H1 (cell line): ENCODE results near the gene A4GALT. TPM values are rescaled to one million over a fixed set of nuclear protein-coding genes. Genes with fewer than 3 reads are reported as not detected.
A peak's percentile ranks its signal among the peaks of the same experiment; 100 is the strongest.

Experiments used
- CTCF ChIA-PET: fragments of 300-600 bp; sonication (Branson Sonifier 250); formaldehyde crosslinking; loops from one replicate; lab custom pipeline; 2021; ENCODE audit not compliant: partially characterized antibody; lab: Charles Lee
- POLR2A ChIA-PET: fragments of 300-600 bp; sonication (Branson Sonifier 250); formaldehyde crosslinking; loops from one replicate; lab custom pipeline; 2021; ENCODE audit warnings: inconsistent platforms; ENCODE audit not compliant: partially characterized antibody; lab: Charles Lee
- DNase-seq, 2 experiments: peaks; one replicate each; pipeline versions ENCODE4 v3.0.0 to v3.0.0-alpha.2; 2010 to 2022; ENCODE audit warnings: low spot score in 2 of 2, low read depth in 1 of 2, mixed read lengths in 1 of 2
- FAIRE-seq: peaks from 2 replicates; lab custom pipeline; 2011; peaks lifted over from hg19 to GRCh38; lab: Jason Lieb, UNC
- H2AFZ ChIP-seq: 2 replicates; pipeline ENCODE4 v1.8.1; 2012; ENCODE audit warnings: low read length, inconsistent platforms
- H2AK5ac ChIP-seq: 2 replicates; pipeline ENCODE4 v1.6.1; 2013; ENCODE audit warnings: low read depth, low read length
- H2BK120ac ChIP-seq: replicated peaks from 2 replicates; pipeline ENCODE3; 2013; ENCODE audit warnings: low read depth, low read length, inconsistent platforms
- H2BK12ac ChIP-seq: 2 replicates; pipeline ENCODE4 v1.6.1; 2013; ENCODE audit warnings: low read depth, low read length
- H2BK15ac ChIP-seq: 2 replicates; pipeline ENCODE4 v1.6.1; 2013; ENCODE audit warnings: low read length
- H2BK20ac ChIP-seq: 2 replicates; pipeline ENCODE4 v1.6.1; 2013; ENCODE audit warnings: low read length
- H2BK5ac ChIP-seq: 2 replicates; pipeline ENCODE4 v1.6.1; 2013; ENCODE audit warnings: low read depth, low read length
- H3K14ac ChIP-seq: 2 replicates; pipeline ENCODE4 v1.6.1; 2013; ENCODE audit warnings: inconsistent platforms; ENCODE audit not compliant: insufficient read length
- H3K18ac ChIP-seq: 2 replicates; pipeline ENCODE4 v1.6.1; 2013; ENCODE audit warnings: low read length; ENCODE audit errors: extremely low read depth
- H3K23ac ChIP-seq: 2 replicates; pipeline ENCODE4 v1.6.1; 2013; ENCODE audit warnings: inconsistent platforms; ENCODE audit not compliant: insufficient read length
- H3K23me2 ChIP-seq: 2 replicates; pipeline ENCODE4 v1.6.1; 2013; ENCODE audit warnings: low read depth, low read length
- H3K27ac ChIP-seq: 2 replicates; pipeline ENCODE4 v1.6.1; 2011; ENCODE audit warnings: low read depth, low read length, inconsistent platforms
- H3K27me3 ChIP-seq, 4 experiments: replicated peaks in 1 of 4; 1 replicate in 1 of 4; 2 replicates in 3 of 4; pipeline versions ENCODE4 v1.6.1 to v1.8.1; 2011 to 2013; ENCODE audit warnings: low read length in 3 of 4, mild to moderate bottlenecking in 3 of 4, inconsistent platforms in 2 of 4, mixed read lengths in 2 of 4, moderate library complexity in 1 of 4; ENCODE audit not compliant: control insufficient read depth in 3 of 4, insufficient read depth in 3 of 4; ENCODE audit errors: extremely low read depth in 1 of 4
- H3K36me3 ChIP-seq, 4 experiments: 2 replicates each; pipeline versions ENCODE4 v1.6.1 to v1.8.1; 2011 to 2013; ENCODE audit warnings: mild to moderate bottlenecking in 4 of 4, low read length in 3 of 4, moderate library complexity in 2 of 4, control low read depth in 1 of 4, inconsistent platforms in 1 of 4; ENCODE audit not compliant: insufficient read depth in 4 of 4, control insufficient read depth in 2 of 4
- H3K4ac ChIP-seq: replicated peaks from 2 replicates; pipeline ENCODE3; 2013; ENCODE audit warnings: low read length, low read depth, mixed read lengths, inconsistent platforms; ENCODE audit not compliant: insufficient read length
- H3K4me1 ChIP-seq, 4 experiments: replicated peaks in 1 of 4; 1 replicate in 1 of 4; 2 replicates in 3 of 4; pipeline versions ENCODE4 v1.6.1 to v1.8.1; 2011 to 2013; ENCODE audit warnings: low read length in 3 of 4, inconsistent platforms in 2 of 4, mixed read lengths in 1 of 4; ENCODE audit not compliant: insufficient read depth in 4 of 4, control insufficient read depth in 3 of 4
- H3K4me2 ChIP-seq, 2 experiments: 2 replicates each; pipeline versions ENCODE4 v1.6.1 to v1.8.1; 2011 to 2013; ENCODE audit warnings: low read depth in 2 of 2, low read length in 2 of 2, control low read depth in 1 of 2, inconsistent platforms in 1 of 2, mild to moderate bottlenecking in 1 of 2; ENCODE audit not compliant: insufficient read depth in 1 of 2
- H3K4me3 ChIP-seq, 4 experiments: fragments of 200-600, 300-600 bp in 1 of 4; sonication (generic), shearing (Covaris generic), sonication (Bioruptor Twin) in 1 of 4; 2 replicates each; pipeline versions ENCODE4 v1.5.1 to v1.8.1; 2011 to 2016; ENCODE audit warnings: low read length in 4 of 4, low read depth in 3 of 4, control low read depth in 2 of 4, inconsistent platforms in 2 of 4, mild to moderate bottlenecking in 2 of 4, mixed read lengths in 1 of 4, moderate library complexity in 1 of 4; ENCODE audit not compliant: insufficient read depth in 2 of 4; ENCODE audit errors: extremely low read depth in 1 of 4
- H3K56ac ChIP-seq: replicated peaks from 2 replicates; pipeline ENCODE3; 2013; ENCODE audit warnings: low read depth, mild to moderate bottlenecking, mixed read lengths, low read length, inconsistent platforms; ENCODE audit not compliant: insufficient read length
- H3K79me1 ChIP-seq: 2 replicates; pipeline ENCODE4 v1.6.1; 2013; ENCODE audit warnings: low read depth, low read length, control low read depth
- H3K79me2 ChIP-seq, 2 experiments: 2 replicates each; pipeline versions ENCODE4 v1.6.1 to v1.8.1; 2012 to 2013; ENCODE audit warnings: low read length in 2 of 2, mild to moderate bottlenecking in 2 of 2, inconsistent platforms in 1 of 2; ENCODE audit not compliant: insufficient read depth in 2 of 2, control insufficient read depth in 1 of 2
- H3K9ac ChIP-seq, 4 experiments: replicated peaks in 1 of 4; 1 replicate in 1 of 4; 2 replicates in 3 of 4; pipeline versions ENCODE4 v1.6.1 to v1.8.1; 2011 to 2013; ENCODE audit warnings: low read depth in 3 of 4, low read length in 3 of 4, control low read depth in 2 of 4, mild to moderate bottlenecking in 2 of 4, moderate library complexity in 2 of 4, inconsistent platforms in 1 of 4; ENCODE audit errors: extremely low read depth in 1 of 4
- H3K9me3 ChIP-seq, 2 experiments: 2 replicates each; pipeline versions ENCODE4 v1.6.1 to v1.8.1; 2012 to 2013; ENCODE audit warnings: mild to moderate bottlenecking in 2 of 2, moderate library complexity in 2 of 2, control low read depth in 1 of 2, inconsistent platforms in 1 of 2, low read depth in 1 of 2, low read length in 1 of 2, mixed read lengths in 1 of 2; ENCODE audit not compliant: insufficient read depth in 2 of 2
- H4K20me1 ChIP-seq, 2 experiments: replicated peaks in 1 of 2; 2 replicates each; pipeline versions ENCODE3 to v1.8.1; 2011 to 2013; ENCODE audit warnings: inconsistent platforms in 2 of 2, low read length in 2 of 2, mild to moderate bottlenecking in 1 of 2; ENCODE audit not compliant: insufficient read depth in 2 of 2, control insufficient read depth in 1 of 2
- H4K5ac ChIP-seq: 2 replicates; pipeline ENCODE4 v1.6.1; 2013; ENCODE audit warnings: low read length, low read depth, mixed read lengths, inconsistent platforms; ENCODE audit not compliant: insufficient read length
- H4K8ac ChIP-seq: 2 replicates; pipeline ENCODE4 v1.8.0; 2013; ENCODE audit warnings: mild to moderate bottlenecking, moderate library complexity, low read length, inconsistent platforms; ENCODE audit not compliant: insufficient read depth; ENCODE audit errors: extremely low read depth
- H4K91ac ChIP-seq: replicated peaks from 2 replicates; pipeline ENCODE3; 2013; ENCODE audit warnings: low read length, mixed read lengths, inconsistent platforms; ENCODE audit not compliant: insufficient read length
- GTF2F1 ChIP-seq: IDR thresholded peaks from 2 replicates; pipeline ENCODE4 v1.6.1; 2012; ENCODE audit warnings: low read depth, low read length, improper control_type of control experiment, borderline replicate concordance
- RBBP5 ChIP-seq: IDR thresholded peaks from 2 replicates; pipeline ENCODE4 v1.7.1; 2012; ENCODE audit warnings: low read depth, mild to moderate bottlenecking, inconsistent platforms, low read length, moderate library complexity, borderline replicate concordance
- SP1 ChIP-seq: IDR thresholded peaks from 2 replicates; pipeline ENCODE4 v1.6.1; 2011; ENCODE audit warnings: low read depth, low read length
- TAF1 ChIP-seq: IDR thresholded peaks from 2 replicates; pipeline ENCODE4 v1.6.1; 2011; ENCODE audit warnings: mild to moderate bottlenecking, low read depth, low read length
- TEAD4 ChIP-seq: IDR thresholded peaks from 2 replicates; pipeline ENCODE4 v1.6.1; 2012; ENCODE audit warnings: low read depth, low read length, inconsistent platforms, mixed read lengths
- WGBS, 2 experiments: shearing (Covaris generic) in 1 of 2; methylation state at CpG; one replicate each; pipeline versions ENCODE4 v1.1.6 to v1.1.7; 2013 to 2015; ENCODE audit warnings: low lambda C conversion rate in 2 of 2, mixed read lengths in 2 of 2, inconsistent platforms in 1 of 2, low coverage in 1 of 2, missing lambda C conversion rate in 1 of 2; ENCODE audit not compliant: insufficient replicate concordance in 2 of 2, insufficient coverage in 1 of 2, insufficient read length in 1 of 2; ENCODE audit errors: extremely low coverage in 1 of 2, missing lambda C conversion rate in 1 of 2; 5-methylcytosine and 5-hydroxymethylcytosine counted together
- polyA plus RNA-seq, 7 experiments: library from polyadenylated mRNA; depleted of rRNA in 3 of 7; stranded (reverse) in 5 of 7; unstranded in 2 of 7; fragments of >200 nt in 5 of 7; fragments of 200-250 nt in 2 of 7; gene quantifications; 1 replicate in 5 of 7; 2 replicates in 1 of 7; 4 replicates in 1 of 7; pipeline versions ENCODE4 v1.2.1 to v1.2.3, GENCODE V29; 2011 to 2013; ENCODE audit warnings: missing spikeins in 2 of 7, mixed read lengths in 2 of 7
- total RNA-seq: library from RNA; stranded (reverse); fragmentation: NEBNext Ultra II Directional; extraction: Animal tissue kit (Norgen Biotek cat#: 25700); gene quantifications from 2 replicates; pipeline ENCODE4 v1.2.1, GENCODE V29; 2021

The A4GALT gene
- total and polyA plus RNA-seq, 2 of the 8 experiments (the other 6 are each of a cell fraction or from before 2014, with no cell fraction given): 7.2 to 13.8 TPM

DNA sequence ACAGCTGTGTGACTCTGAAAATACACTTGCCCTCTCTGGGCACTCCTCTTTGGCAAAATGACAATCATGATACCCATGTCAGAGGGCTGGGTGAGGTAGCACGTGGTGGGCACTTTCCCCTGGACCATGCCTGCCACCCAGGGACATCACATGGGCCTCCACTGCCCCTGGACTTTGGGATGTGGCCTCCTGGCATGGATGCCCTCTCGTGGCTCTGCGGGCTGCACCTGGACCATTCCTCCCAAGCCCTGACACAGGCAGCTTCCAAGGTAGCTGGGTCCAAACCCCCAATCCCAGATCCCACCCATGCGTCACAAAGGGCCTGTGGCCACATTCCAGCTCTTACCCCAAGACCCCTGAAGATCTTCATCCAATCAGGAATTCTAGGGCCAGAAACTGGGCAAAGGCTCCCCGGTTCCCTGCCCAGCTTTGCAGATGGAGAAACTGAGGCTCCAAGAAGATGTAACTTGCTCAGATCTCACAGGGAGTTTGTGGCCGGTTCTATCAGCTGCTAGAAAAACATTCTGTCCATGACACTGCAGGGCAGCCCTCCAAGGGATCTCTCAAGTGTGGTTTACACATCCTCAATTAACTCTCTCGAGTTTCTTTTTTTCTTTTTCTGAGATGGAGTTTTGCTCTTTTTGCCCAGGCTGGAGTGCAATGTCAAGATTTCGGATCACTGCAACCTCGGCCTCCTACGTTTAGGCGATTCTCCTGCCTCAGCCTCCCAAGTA lies 36.0 kb downstream of the A4GALT start:
- POLR2A ChIA-PET: interaction anchor here (0.7 kb wide), 1 partner anchor 10 kb away, joined by 3 read pairs; no protein-coding TSS in a partner anchor
- no peak for FAIRE-seq
- Histone ChIP-seq H3K23ac (no peak overlapping the region), H2BK12ac (no peak overlapping the region), H3K27ac (no peak overlapping the region), H4K91ac (no peak overlapping the region), H2BK20ac (no peak overlapping the region; the same call in 1 of the 2 replicates), H2AK5ac (no peak overlapping the region), H3K36me3 (no peaks in the 10 kb centered on the region), H3K14ac (no peak overlapping the region), H3K79me1 (no peaks in the 10 kb centered on the region), H3K18ac (no peak overlapping the region), H3K4ac (peak overlapping the region; percentile 15), H3K23me2 (no peaks in the 10 kb centered on the region), H3K4me2 (no peak overlapping the region), H3K56ac (no peak overlapping the region), H2AFZ (no peak overlapping the region), H4K8ac (no peak overlapping the region), H4K20me1 (no peaks in the 10 kb centered on the region), H3K27me3 (no peaks in the 10 kb centered on the region), H2BK120ac (no peak overlapping the region), H3K9ac (no peak overlapping the region), H3K4me1 (peaks cover 0 to 11% (median 4%) of the 10 kb centered on the region in 4 experiments; a peak in 4 of 7 replicates), H3K4me3 (no peak overlapping the region), H2BK15ac (0 out of 2 replicates have a peak overlapping the region, but pooled peaks have one; percentile 29), H2BK5ac (no peak overlapping the region), H3K9me3 (no peaks in the 10 kb centered on the region), H4K5ac (no peak overlapping the region), H3K79me2 (no peaks in the 10 kb centered on the region)
- WGBS, 2 experiments: 91% methylated on average over 7 of the region's 11 CpGs; no CpG with 5 or more reads in 1 of the 2 experiments
- DNase-seq: no peak
- CTCF ChIA-PET: interaction anchor here (1.0 to 1.8 kb wide), 3 partner anchors 12 to 703 kb away, joined by 3 to 5 read pairs (median 4); no protein-coding TSS in a partner anchor
- no peak for TF ChIP-seq TAF1
- no peak for TF ChIP-seq SP1
- TF ChIP-seq TEAD4: no peak
- no peak for TF ChIP-seq GTF2F1
- no peak for TF ChIP-seq RBBP5
